HG02970 (cell line): ENCODE results near the gene ANKRD45.
"Not testable (repeated sequence)": the region's sequence is repeated elsewhere in the genome, so short reads cannot be mapped to it uniquely, and the experiment has no call there.

ENCODE experiments used
- ATAC-seq: cut with Tn5 transposase; IDR thresholded peaks from one replicate; pipeline ENCODE4 v1.9.1; 2021; ENCODE audit warnings: mild to moderate bottlenecking, moderate library complexity, moderate number of reproducible peaks; ENCODE audit not compliant: unreplicated experiment, low FRiP score

ANKRD45 gene

DNA sequence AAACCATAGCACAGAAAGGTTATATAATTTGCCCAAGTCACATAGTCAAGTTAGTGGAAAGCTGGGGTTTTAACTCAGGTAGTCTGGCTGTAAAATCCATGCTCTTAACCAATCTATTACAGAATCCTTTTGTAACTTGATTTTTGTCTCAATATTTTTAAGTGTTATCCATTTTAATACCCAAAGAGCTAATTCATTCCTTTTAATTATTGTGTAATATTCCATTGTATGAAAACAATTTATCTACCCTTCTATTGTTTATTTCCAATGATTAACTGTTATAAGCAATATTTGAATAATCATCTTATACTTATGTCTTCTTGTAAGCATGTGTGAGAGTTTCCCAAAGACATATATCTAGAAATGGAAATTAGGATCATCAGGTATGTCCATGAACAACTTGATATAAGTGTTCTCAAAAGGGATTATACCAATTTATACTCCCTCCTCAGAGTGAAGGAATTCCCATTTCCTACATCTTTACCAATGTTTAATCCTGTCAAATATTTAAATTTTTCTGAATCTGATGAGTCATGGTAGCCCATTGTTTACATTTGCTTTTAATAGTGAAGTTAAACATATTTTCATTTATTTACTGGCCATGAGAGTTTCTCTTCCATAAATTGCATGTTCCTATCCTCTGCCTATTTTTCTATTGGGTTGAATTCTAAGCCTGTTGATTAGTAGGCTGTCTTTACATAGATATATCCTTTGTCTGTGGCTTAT is 20.6 kb downstream of the ANKRD45 start:
- ATAC-seq: no peak

DNA sequence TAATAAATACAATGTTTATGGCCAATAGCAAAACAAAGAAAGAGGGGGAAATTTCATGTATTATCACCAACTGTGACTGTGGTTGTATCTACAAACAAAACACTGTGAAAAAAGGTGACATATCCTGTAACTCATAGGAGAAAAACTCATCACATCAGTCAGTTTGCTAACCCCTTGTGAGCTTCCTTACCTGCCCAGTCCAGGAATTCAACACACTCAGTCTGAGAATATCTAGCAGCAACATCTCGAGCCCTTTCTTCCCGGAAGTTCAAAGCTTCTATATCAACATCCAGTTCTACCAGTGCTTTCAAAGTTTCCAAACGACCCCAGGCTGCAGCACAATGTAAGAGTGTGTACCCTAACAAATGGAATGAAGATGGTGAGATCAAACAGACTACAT is 23.0 kb downstream of the ANKRD45 start:
- no peak for ATAC-seq

DNA sequence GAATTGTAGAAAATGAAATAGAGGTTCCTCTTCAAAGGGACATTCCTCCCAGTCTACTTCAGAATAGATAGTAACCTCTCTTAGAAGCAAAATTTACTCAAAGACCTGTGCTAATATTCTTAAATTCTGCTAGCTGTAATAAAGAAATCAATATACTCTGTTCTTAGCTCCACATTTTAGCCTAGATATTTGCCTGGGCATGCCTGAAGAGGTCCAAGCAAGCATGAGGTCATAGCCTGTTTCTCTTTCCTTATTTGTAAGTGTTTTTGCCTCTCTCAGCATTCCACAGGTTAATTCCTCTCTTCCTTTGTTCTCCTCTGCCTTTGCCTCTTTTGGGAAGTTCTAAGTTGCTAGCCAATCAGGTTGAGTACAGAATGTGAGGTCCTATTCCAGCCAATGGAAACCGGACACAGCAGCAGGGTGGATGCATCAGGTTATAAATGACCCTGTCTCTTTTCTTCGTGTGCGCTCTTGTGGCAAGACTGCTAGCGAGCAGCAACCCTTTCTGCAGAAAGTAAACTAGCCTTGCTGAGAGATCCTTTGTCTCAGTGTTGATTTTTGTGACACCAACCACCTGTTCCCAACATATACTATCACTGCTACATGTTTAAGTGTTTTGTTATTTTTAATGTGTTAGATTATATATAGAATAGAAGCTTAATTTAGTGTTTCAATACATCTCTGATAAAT is 27.1 kb downstream of the ANKRD45 start:
- ATAC-seq: not testable (repeated sequence)

DNA sequence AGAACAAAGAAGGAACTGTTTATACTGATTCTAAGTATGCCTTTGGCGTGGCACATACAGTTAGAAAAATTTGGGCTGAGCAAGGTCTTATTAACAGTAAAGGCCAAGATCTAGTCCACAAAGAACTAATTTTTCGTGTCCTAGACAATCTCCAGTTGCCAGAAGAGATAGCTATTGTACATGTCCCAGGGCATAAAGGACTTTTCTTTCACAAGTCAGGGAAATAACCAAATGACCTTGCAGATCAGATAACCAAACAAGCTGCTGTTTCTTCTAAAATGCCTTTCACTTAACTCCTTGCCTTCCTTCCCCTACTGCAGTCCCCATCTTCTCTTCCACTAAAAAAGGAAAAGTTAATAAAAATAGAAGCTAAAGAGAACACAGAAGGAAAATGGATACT is 30.5 kb downstream of the ANKRD45 start:
- no peak for ATAC-seq

DNA sequence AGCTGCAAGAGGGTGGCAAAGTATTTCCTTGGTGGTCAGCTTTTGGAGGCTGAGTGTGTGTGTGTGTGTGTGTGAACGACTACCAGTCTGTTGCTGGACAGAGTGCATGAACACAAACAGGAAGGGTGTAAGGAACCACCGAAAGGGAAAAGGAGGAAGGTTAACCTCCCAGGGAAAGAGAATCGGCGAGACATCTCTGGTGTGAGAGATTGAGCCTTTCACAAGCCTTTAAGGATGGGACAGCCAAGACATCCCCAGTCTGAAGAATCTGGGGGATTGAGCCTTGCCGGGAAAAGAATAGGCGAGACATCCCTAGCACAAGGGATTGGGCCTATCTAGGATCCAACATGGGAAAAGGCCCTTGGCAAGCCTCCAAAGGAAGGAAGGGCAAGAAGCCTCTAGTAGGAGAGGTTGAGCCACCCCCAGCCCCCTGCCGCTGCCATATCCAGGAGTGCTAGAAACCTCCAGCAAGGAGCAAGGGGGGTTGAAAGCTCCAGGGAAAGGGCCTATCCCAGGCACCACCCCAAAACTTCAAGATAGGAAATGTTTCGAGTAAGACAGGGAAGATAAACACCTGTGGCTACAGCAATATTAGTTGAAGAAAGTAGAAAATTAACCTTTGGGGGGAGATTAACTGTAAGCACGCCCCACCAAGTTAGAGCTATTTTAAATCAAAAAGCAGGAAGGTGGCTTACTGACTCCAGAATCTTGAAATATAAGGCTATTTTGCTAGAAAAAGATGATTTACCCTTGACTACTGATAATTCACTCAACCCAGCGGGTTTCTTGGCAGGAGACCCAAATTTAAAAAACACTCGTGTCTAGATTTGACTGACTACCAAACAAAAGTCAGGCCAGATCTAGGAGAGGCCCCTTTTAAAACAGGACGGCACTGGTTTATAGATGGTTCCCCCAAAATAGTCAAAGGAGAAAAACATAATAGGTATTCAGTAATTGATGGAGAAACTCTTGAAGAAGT is 31.3 kb downstream of the ANKRD45 start:
- no peak for ATAC-seq

DNA sequence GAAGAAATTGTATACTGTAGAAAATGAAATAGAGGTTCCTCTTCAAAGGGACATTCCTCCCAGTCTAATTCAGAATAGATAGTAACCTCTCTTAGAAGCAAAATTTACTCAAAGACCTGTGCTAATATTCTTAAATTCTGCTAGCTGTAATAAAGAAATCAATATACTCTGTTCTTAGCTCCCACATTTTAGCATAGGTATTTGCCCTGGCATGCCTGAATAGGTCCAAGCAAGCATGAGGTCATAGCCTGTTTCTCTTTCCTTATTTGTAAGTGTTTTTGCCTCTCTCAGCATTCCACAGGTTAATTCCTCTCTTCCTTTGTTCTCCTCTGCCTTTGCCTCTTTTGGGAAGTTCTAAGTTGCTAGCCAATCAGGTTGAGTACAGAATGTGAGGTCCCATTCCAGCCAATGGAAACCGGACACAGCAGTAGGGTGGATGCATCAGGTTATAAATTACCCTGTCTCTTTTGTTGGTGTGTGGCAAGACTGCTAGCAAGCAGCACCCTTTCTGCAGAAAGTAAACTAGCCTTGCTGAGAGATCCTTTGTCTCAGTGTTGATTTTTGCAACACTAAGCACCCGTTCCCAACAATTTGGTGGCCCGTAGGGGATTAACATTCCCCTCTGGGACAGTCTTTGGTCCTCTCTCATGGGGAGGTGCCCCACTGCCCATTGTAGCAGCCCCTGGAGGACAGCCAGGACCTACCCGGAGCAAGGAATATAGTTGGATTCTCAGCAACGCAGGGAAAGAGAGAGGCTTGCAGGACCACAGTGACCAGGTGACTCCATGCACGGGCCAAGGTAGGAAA is 32.2 kb downstream of the ANKRD45 start:
- not testable (repeated sequence) for ATAC-seq

DNA sequence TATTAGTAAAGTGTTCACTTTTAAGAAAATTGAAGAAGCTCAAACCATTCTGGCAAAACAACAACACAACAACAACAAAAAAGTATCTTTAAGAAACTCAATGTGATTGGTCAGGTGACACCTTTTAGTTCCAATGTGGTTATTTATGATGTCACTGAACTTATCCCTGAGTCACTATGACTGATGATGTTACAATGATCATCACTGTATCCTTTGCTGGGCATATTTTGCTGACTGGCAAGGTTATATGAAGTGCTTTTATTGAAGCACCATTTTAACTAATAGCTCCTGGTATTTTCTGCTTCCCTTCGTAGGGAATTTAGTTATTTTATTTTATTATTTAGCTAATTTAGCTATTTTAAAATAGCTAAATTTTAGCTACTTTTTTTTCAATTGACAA is 34.5 kb downstream of the ANKRD45 start, which contains the start of gene TEX50:
TEX50 (plus strand) TSS at position 223 of the 400 bp plus-strand sequence. CDS start 184 bp downstream, outside the sequence.
- no peak for ATAC-seq

DNA sequence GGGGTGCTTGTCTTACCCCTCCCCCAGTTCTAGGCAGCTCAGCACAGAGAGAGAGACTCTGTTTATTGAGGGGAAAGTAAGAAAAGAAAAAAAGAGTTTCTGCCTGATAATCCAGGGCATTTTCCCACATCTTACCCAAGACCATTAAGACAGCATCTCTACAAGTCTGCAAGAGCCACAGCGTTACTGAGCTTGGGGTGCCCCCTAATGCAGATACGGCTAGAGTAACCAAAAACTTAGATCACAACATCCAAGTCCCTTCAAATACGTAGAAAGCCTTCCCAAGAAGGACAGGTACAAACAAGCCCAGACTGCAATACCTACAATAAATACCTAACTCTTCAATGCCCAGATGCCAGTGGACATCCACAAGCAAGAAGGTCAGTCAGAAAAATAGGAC is 40.8 kb downstream of the ANKRD45 start:
- no peak for ATAC-seq

DNA sequence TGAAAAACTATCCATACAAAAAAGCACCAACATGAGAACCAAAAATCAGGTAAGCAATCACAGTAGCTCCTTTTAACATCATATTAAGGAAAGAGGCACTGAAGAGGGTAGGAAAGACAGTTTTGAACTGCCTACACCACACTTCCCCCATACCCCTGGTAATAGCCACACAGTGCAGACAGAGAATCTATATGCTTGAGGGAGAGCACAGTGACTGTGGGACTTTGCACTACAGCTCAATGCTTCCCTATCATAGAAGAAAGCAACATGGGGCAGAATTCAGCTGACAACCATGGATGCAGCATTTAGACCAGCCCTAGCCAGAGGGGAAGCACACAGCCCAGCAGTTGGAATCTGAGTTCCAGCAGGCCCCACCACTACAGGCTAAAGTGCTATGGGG is 42.4 kb downstream of the ANKRD45 start:
- ATAC-seq: no peak

DNA sequence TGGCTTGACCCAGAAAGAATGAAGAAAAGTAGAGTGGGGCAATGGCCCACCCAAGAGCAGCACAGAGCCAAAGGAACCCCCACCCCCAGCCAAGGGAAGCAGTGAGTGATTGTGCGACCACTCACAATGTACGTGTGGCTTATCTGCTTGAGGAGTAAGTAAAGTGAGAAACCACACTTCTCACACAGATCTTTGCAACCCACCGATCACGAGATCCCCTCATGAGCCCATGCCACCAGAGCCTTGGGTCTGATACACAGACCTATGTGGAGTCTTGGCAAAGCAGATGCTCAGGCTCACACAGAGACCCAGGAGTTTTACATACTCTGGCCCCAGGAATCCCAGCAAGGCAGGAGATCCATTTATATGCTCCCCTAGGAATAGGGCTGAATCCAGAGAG is 52.8 kb downstream of the ANKRD45 start:
- no peak for ATAC-seq

DNA sequence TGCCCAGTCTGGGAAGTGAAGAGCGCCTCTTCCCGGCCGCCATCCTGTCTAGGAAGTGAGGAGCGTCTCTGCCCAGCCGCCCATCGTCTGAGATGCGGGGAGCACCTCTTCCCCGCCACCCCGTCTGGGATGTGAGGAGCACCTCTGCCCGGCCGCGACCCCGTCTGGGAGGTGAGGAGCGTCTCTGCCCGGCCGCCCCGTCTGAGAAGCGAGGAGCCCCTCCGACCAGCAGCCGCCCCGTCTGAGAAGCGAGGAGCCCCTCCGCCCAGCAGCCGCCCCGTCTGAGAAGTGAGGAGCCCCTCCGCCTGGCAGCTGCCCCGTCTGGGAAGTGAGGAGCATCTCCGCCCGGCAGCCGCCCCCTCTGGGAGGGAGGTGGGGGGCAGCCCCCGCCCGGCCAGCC is 56.6 kb downstream of the ANKRD45 start:
- ATAC-seq: not testable (repeated sequence)

DNA sequence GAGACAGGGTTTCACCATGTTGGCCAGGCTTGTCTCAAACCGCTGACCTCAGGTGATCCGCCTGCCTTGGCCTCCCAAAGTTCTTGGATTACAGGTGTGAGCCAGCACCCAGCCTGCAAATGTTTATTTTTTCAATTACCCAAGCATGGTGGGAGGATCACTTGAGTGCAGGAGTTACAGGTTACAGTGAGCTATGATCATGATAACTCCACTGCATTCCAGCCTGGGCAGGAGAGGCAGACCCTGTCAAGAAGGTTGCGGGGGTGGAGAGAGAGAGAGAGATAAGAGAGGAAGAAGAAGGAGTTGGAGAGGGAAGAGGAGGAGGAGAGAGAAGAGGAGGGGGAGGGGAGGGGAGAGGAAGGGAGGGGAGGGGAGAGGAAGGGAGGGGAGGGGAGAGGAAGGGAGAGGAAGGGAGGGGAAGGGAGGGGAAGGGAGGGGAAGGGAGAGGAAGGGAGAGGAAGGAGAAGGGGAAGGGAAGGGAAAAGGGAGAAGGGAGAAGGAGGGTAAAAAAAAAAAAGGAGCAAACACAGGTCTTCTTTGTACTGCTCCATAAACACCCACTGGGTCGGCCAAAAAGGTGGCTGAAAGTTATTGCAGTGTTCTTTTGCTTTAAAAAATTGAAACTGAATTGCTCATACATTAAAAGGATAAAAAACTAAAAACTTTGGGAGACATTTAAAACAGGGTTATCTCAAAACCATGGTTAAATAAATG is 61.0 kb downstream of the ANKRD45 start:
- no peak for ATAC-seq

DNA sequence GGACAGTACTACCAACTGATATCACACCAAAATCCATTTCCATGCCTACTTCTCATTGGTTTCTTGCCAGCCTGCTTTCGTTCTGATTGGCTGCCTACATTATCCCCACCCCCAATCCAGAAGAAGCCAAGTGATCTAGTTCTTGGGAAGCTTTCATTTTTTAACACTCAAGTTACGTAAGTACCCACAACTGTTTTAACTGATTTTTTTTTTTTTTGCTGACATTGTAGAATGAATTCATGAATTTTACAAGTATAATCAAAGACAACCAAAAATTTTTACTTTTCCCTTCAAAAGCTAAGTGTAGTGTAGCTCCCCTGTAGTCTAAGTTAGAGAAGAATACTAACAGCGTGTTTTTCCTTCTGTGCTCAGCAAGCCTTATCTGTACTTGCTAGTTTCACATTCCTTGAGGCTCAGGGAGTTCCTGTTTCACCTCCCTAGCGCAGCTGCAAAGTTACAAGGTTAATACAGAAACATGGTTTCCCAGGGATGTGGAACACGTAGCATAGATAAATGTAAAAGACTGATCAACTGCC is 66.5 kb downstream of the ANKRD45 start, which contains the start of gene SLC9C2:
SLC9C2 (minus strand) TSS at position 17 of the 536 bp plus-strand sequence. CDS start 1,296 bp downstream, outside the sequence.
- no peak for ATAC-seq

DNA sequence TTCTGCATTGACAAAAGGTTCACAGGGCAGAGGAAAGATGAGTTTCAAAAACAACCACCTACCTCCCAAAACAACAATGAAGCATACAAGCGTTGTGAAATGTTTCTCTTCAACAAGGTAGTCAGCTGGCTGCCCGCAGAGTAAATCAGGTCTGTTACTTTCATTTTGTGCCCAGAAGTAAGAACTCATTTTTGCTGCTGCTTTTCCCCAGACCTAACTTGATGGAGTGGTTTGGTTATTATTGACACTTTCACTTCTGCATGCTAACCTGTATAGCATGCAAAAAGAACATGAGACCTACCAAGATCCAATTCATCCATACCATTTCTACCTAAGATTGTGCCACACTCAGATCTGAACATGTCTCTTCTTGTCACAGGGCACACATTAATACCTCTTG is 68.1 kb downstream of the ANKRD45 start:
- ATAC-seq: no peak

DNA sequence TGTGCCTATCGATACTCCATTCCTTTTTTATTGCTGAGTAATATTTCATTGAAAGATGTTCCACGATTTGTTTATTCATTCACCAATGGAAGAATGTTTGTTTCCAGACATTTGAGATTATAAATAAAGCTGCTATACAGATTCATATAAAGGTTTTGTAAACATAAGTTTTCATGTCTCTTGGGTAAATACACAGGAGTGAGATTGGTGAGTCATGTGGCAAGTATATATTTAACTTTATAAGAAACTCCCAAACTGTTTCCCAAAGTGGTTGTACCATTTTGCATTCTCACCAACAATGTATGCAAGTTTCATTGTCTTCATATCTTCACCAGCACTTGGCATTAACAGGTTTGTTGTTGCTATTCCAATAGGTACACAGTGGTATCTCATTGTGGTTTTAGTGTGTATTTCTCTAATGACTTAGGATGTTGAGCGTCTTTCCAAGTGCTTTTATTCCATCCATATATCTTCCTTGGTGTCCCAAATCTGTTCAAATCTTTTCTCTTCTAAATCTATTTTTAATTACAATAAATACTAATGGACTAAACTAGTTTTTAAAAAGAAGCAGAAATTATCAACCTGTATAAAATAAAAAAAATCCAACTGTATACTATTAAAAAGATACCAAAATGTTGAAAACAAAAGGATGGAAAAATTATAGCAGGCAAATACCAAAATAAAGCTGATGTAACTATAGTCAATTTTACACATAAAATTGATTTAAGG is 73.4 kb downstream of the ANKRD45 start:
- no peak for ATAC-seq

DNA sequence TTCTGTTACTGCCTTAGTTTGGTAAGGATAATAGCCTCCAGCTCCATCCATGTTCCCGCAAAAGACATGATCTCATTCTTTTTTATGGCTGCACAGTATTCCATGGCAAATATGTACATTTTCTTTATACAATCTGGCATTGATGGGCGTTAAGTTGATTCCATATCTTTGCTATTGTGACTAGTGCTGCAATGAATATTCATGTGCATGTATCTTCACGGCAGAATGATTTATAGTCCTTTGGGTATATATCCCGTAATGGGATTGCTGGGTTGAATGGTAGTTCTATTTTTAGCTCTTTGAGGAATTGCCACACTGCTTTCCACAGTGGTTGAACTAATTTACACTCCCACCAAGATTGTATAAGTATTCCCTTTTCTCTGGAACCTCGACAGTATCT is 78.5 kb downstream of the ANKRD45 start:
- not testable (repeated sequence) for ATAC-seq

DNA sequence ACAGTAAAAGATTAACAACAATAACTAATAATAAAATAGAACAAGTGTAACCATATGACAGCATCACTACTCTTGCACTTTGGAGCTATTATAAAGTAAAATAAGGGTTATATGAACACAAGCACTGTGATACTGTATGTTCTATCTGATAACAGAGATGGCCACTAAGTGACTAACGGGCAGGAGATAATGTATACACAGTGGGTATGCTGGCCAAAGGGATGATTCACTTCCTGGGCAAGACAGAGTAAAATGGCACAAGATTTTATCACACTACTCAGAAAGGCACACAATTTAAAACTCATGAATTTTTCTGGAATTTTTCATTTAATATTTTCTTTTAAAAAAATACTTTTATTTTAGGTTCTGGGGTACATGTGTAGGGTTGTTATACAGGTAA is 79.1 kb downstream of the ANKRD45 start:
- ATAC-seq: no peak

DNA sequence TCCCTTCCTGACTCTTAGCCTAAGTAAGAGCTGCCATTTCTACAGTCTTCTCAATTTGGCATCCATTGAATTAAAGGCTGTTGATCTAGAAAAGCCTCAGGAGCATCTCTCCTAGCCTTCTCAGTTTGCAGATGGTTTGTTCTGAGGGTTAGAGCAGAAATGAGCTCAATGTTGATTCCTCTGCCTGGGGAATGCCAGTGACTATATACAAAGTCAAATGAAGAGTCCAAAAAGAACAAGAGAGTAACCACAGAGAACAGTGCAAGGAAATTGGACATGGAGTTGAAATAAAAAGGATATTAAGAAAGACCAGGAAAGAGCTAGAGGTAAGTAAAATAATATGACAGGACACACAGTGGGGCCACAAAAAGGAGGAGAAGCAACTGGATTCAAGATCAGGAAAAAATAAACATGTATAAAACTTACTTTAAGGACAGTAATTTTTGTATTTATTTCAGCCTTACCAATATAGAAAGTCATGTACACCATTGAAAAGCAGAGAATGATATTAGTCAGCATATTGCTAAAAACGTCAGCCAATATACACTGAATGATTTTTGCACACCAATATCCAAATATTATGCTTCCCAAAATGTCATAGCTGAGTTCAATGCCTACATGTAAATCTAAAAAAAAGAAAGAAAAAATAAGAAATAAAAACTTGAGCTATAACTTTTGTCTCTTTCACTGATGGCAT is 88.1 kb downstream of the ANKRD45 start:
- no peak for ATAC-seq
